Measurements from ENCODE around the gene RAD23A. TPM values are rescaled to one million over a fixed set of nuclear protein-coding genes. Genes with fewer than 3 reads are reported as not detected.

RAD23A gene
- total and polyA plus RNA-seq, 2 donors (not counting 3 experiments of a cell fraction or from before 2014, with no cell fraction given), result 66.9 to 102 TPM

GRCh38 chr19:13001166-13001501, 55.5 kb downstream of the RAD23A start:
- no peak overlapping the region for H3K4me3 ChIP-seq (replicated peaks in 1 of 3; ENCODE audit: insufficient read depth in 1 of 3, low read depth in 1 of 3, low read length in 3 of 3)
- H2AFZ ChIP-seq (ENCODE audit: low read depth, low read length), result no peak overlapping the region
- peaks cover 5% of the 10 kb centered on the region for H3K4me1 ChIP-seq (ENCODE audit: control insufficient read depth, extremely low read depth, insufficient read depth, low read length)
- H3K9me1 ChIP-seq (replicated peaks; ENCODE audit: control insufficient read depth, extremely low read depth, insufficient read depth, low read length), result no peaks in the 10 kb centered on the region
- H3K9me3 ChIP-seq (replicated peaks; ENCODE audit: control insufficient read depth, insufficient read depth, low read length), result no peaks in the 10 kb centered on the region
- CTCF ChIA-PET, result interaction anchor here (3.7 kb wide), 1 partner anchor 59 kb away, joined by 16 read pairs; no protein-coding TSS in a partner anchor
- H3K27me3 ChIP-seq (ENCODE audit: control insufficient read depth in 2 of 2, insufficient read depth in 2 of 2, low read length in 2 of 2), result no peaks in the 10 kb centered on the region
- dilution Hi-C loops (cut with MboI; ENCODE audit: extremely low pct_ligation_motif_present, low sequenced_read_pairs), result no loop called here
- H3K9ac ChIP-seq (replicated peaks; ENCODE audit: extremely low read depth, insufficient read depth, low read length), result no peak overlapping the region
- POLR2A ChIA-PET, result no interaction called here
- no peaks in the 10 kb centered on the region for H3K79me2 ChIP-seq (ENCODE audit: control insufficient read depth, insufficient read depth, low read length)
- no TSS peak for BruUV-seq (replicated peaks)
- intact Hi-C loops (cut with micrococcal nuclease), result no loop called here
- no peak for TF ChIP-seq MAX (IDR thresholded peaks at IDR 0.05; ENCODE audit: insufficient read depth, insufficient read length)
- TF ChIP-seq, protein P1, sequence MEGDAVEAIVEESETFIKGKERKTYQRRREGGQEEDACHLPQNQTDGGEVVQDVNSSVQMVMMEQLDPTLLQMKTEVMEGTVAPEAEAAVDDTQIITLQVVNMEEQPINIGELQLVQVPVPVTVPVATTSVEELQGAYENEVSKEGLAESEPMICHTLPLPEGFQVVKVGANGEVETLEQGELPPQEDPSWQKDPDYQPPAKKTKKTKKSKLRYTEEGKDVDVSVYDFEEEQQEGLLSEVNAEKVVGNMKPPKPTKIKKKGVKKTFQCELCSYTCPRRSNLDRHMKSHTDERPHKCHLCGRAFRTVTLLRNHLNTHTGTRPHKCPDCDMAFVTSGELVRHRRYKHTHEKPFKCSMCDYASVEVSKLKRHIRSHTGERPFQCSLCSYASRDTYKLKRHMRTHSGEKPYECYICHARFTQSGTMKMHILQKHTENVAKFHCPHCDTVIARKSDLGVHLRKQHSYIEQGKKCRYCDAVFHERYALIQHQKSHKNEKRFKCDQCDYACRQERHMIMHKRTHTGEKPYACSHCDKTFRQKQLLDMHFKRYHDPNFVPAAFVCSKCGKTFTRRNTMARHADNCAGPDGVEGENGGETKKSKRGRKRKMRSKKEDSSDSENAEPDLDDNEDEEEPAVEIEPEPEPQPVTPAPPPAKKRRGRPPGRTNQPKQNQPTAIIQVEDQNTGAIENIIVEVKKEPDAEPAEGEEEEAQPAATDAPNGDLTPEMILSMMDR (IDR thresholded peaks at IDR 0.05; ENCODE audit: extremely low read depth in 1 of 2, insufficient read depth in 1 of 2, low read depth in 1 of 2, low read length in 2 of 2), result no peak
- no peak for TF ChIP-seq POLR2AphosphoS5 (IDR thresholded peaks at IDR 0.05; ENCODE audit: insufficient read depth, low read depth, low read length)
- no peak for TF ChIP-seq POLR2A (IDR thresholded peaks at IDR 0.05; ENCODE audit: low read depth, low read length)
- TF ChIP-seq GATA2 (IDR thresholded peaks at IDR 0.05; ENCODE audit: insufficient read depth, insufficient read length, low read depth, low read length), result no peak
- no peak for TF ChIP-seq EZH2 (IDR thresholded peaks at IDR 0.05; ENCODE audit: borderline replicate concordance, low read depth, low read length, severe bottlenecking)
- TF ChIP-seq FOS (IDR thresholded peaks at IDR 0.05; ENCODE audit: borderline replicate concordance, insufficient read depth, low read length), result no peak
- no peak for TF ChIP-seq MYC (IDR thresholded peaks at IDR 0.05; ENCODE audit: low read depth, low read length)
- TF ChIP-seq JUN (IDR thresholded peaks at IDR 0.05; ENCODE audit: borderline replicate concordance, insufficient read depth, insufficient read length, low read depth), result no peak
- no peak for FAIRE-seq
- no peak overlapping the region for H3K27ac ChIP-seq (ENCODE audit: insufficient read depth, low read depth, low read length)
- no peaks in the 10 kb centered on the region for H4K20me1 ChIP-seq (replicated peaks; ENCODE audit: control insufficient read depth, extremely low read depth, insufficient read depth, low read length)
- H3K4me2 ChIP-seq (ENCODE audit: insufficient read depth, low read length), result no peak overlapping the region
- DNase-seq (ENCODE audit: low read depth, low spot score), result no peak
- H3K36me3 ChIP-seq (ENCODE audit: control insufficient read depth in 2 of 2, extremely low read depth in 1 of 2, insufficient read depth in 2 of 2, low read length in 2 of 2), result peaks cover 0 to 3% of the 10 kb centered on the region in 2 experiments
